Gastrocnemius medialis (tissue), 4 donors: ENCODE measurements around the gene SH3PXD2B.

Source experiments
- CTCF ChIP-seq, 5 experiments: fragments of 450-650 bp in 3 of 5; fragments of 200-600 bp in 2 of 5; sonication (generic) in 2 of 5; IDR thresholded peaks in 4 of 5; conservative IDR thresholded peaks in 1 of 5; 1 replicate in 4 of 5; 2 replicates in 1 of 5; pipeline ENCODE4 v1.5.1; 2016 to 2019; ENCODE audit warnings: antibody characterized with exemption in 5 of 5, mild to moderate bottlenecking in 3 of 5, moderate library complexity in 3 of 5
- POLR2A ChIP-seq, 2 donors: fragments of 450-650 bp; IDR thresholded peaks; one replicate each; pipeline ENCODE4 v1.6.1; 2017; ENCODE audit warnings: antibody characterized with exemption in 2 of 2, mild to moderate bottlenecking in 2 of 2, moderate library complexity in 2 of 2

- TF ChIP-seq CTCF (IDR thresholded peaks at IDR 0.05 in 4 of 5, conservative IDR thresholded peaks at IDR 0.05 in 1 of 5) (no peak), POLR2A (IDR thresholded peaks at IDR 0.05) (no peak)
Observed at GRCh38 chr5:172484664-172485063, 30.3 kb upstream of the SH3PXD2B start.
